Thyroid gland (tissue), 4 donors: Measurements from ENCODE around the gene CNTFR. TPM values are rescaled to one million over a fixed set of nuclear protein-coding genes. Genes with fewer than 3 reads are reported as not detected.

ENCODE experiments used
- DNase-seq, 2 donors: peaks; one replicate each; pipeline ENCODE4 v3.0.0-alpha.2; 2019
- H3K27ac ChIP-seq, 3 donors: fragments of 200-600 bp; sonication (generic); 1 replicate in 2 of 3; 2 replicates in 1 of 3; pipeline ENCODE4 v1.5.1; 2016 to 2019; ENCODE audit warnings: mild to moderate bottlenecking in 1 of 3, moderate library complexity in 1 of 3
- H3K27me3 ChIP-seq: fragments of 200-600 bp; sonication (generic); one replicate; pipeline ENCODE4 v1.5.1; 2019
- H3K36me3 ChIP-seq, 2 donors: fragments of 200-600 bp; sonication (generic); one replicate each; pipeline ENCODE4 v1.5.1; 2016 to 2019
- H3K4me1 ChIP-seq, 2 donors: fragments of 200-600 bp; sonication (generic); one replicate each; pipeline ENCODE4 v1.5.1; 2017 to 2019
- H3K4me3 ChIP-seq, 3 donors: fragments of 200-600 bp; sonication (generic); replicated peaks in 1 of 3; 1 replicate in 2 of 3; 2 replicates in 1 of 3; pipeline ENCODE4 v1.5.1; 2016; ENCODE audit warnings: mild to moderate bottlenecking in 1 of 3
- H3K9me3 ChIP-seq: fragments of 200-600 bp; sonication (generic); one replicate; pipeline ENCODE4 v1.5.1; 2017
- POLR2A ChIP-seq, 2 donors: fragments of 450-650 bp; IDR thresholded peaks; one replicate each; pipeline ENCODE4 v1.6.1; 2017; ENCODE audit warnings: antibody characterized with exemption in 2 of 2, mild to moderate bottlenecking in 2 of 2, moderate library complexity in 1 of 2
- WGBS, 2 donors: methylation state at CpG; one replicate each; pipeline ENCODE4 v1.1.5; 2017; 5-methylcytosine and 5-hydroxymethylcytosine counted together
- intact Hi-C: fragments of 100-400 bp; cut with DNase I; formaldehyde crosslinking; loops from one replicate; pipeline ENCODE4 v1.15.1; 2023
- total RNA-seq, 4 donors: library from RNA; depleted of rRNA; stranded (reverse); fragments of >200 nt; gene quantifications; one replicate each; pipeline ENCODE4 v1.2.3, GENCODE V29; 2016
- TF ChIP-seq, protein P1 (sequence below), 6 experiments: fragments of 200-600 bp in 3 of 6; fragments of 450-650 bp in 3 of 6; sonication (generic) in 3 of 6; IDR thresholded peaks; one replicate each; pipeline ENCODE4 v1.5.1; 2016 to 2019; ENCODE audit warnings: antibody characterized with exemption in 6 of 6, mild to moderate bottlenecking in 2 of 6, inconsistent platforms in 1 of 6, moderate library complexity in 1 of 6

Gene CNTFR
- total RNA-seq, 4 donors from 2014 or later: 8.6 to 17.3 (median 14.1) TPM

DNA sequence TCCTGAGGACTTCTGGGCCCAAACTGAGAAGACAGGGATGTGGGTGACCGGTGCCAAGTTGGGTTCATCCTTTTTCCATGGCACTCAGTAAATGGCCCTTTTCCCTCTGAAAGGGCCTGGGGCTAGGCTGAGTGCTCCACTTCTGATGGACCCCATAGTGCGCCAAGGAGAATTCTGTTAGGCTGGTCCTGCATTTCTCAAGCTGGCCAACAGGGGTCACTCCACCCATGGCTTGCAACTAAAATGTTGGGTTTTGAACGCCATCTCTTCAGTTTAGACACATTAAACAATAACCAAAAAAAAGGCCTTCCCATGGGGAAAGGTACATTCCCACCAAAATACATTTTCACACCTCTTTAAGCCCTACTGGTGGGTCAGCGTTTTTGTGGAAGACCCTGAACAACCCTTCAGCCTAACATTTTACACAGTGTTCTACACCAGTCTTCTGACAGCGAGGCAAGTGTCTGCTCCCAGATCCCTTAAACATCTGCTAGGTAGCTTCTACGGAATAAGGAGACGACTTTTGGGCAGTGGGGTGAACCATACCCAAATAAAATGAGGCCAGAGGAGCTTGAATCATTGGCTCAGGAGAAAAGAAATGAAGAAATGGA lies 27.3 kb downstream of the CNTFR start:
- intact Hi-C loops: no loop called here
- Histone ChIP-seq H3K27me3 (no peaks in the 10 kb centered on the region), H3K9me3 (no peaks in the 10 kb centered on the region), H3K4me3 (no peak overlapping the region), H3K4me1 (peaks cover 0 to 10% of the 10 kb centered on the region in 2 donors), H3K36me3 (no peaks in the 10 kb centered on the region), H3K27ac (no peak overlapping the region)
- WGBS, 2 donors: 84 to 85% methylated on average over 7 of the region's 7 CpGs
- DNase-seq: no peak
- TF ChIP-seq, protein P1, sequence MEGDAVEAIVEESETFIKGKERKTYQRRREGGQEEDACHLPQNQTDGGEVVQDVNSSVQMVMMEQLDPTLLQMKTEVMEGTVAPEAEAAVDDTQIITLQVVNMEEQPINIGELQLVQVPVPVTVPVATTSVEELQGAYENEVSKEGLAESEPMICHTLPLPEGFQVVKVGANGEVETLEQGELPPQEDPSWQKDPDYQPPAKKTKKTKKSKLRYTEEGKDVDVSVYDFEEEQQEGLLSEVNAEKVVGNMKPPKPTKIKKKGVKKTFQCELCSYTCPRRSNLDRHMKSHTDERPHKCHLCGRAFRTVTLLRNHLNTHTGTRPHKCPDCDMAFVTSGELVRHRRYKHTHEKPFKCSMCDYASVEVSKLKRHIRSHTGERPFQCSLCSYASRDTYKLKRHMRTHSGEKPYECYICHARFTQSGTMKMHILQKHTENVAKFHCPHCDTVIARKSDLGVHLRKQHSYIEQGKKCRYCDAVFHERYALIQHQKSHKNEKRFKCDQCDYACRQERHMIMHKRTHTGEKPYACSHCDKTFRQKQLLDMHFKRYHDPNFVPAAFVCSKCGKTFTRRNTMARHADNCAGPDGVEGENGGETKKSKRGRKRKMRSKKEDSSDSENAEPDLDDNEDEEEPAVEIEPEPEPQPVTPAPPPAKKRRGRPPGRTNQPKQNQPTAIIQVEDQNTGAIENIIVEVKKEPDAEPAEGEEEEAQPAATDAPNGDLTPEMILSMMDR (IDR thresholded peaks at IDR 0.05): peak in 1 of 6 experiments; percentile 25
- no peak for TF ChIP-seq POLR2A (IDR thresholded peaks at IDR 0.05)

DNA sequence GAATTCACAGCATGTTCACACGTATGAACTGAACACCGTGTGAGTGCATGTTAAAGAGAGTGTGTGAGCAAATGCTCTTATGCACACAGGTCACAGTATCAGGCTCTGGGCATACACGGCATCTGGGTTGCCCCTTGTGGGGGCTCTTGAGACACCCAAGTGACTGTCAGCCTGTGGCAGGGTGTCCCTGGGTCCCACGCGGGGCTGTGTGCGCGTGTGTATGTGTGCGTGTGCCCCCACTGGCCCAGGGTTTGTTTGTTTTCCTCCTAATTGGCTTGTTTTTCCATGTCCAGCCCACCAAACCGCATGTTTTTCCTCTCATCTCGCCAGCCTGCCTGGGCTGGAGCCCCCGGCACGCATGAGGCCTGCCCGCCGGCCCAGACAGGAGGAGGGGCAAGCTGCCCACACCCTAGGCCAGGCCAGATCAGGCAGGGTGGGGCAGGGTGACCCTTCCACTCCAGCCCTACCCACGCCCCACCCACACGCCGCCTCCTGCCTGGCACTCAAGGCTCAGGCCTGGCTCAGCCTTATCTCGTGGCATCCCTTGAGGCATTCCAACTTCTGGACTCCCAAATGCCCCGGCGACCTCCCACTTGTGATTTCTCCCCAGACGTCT lies 28.8 kb downstream of the CNTFR start:
- Histone ChIP-seq H3K4me3 (no peak overlapping the region), H3K27ac (no peak overlapping the region), H3K4me1 (peaks cover 0 to 10% of the 10 kb centered on the region in 2 donors), H3K9me3 (no peaks in the 10 kb centered on the region), H3K36me3 (no peaks in the 10 kb centered on the region), H3K27me3 (no peaks in the 10 kb centered on the region)
- TF ChIP-seq POLR2A (IDR thresholded peaks at IDR 0.05): no peak
- TF ChIP-seq, protein P1 (IDR thresholded peaks at IDR 0.05): no peak
- no peak for DNase-seq
- intact Hi-C loops: no loop called here
- WGBS, 2 donors: 61 to 63% methylated on average over 15 to 21 of the region's 21 CpGs

DNA sequence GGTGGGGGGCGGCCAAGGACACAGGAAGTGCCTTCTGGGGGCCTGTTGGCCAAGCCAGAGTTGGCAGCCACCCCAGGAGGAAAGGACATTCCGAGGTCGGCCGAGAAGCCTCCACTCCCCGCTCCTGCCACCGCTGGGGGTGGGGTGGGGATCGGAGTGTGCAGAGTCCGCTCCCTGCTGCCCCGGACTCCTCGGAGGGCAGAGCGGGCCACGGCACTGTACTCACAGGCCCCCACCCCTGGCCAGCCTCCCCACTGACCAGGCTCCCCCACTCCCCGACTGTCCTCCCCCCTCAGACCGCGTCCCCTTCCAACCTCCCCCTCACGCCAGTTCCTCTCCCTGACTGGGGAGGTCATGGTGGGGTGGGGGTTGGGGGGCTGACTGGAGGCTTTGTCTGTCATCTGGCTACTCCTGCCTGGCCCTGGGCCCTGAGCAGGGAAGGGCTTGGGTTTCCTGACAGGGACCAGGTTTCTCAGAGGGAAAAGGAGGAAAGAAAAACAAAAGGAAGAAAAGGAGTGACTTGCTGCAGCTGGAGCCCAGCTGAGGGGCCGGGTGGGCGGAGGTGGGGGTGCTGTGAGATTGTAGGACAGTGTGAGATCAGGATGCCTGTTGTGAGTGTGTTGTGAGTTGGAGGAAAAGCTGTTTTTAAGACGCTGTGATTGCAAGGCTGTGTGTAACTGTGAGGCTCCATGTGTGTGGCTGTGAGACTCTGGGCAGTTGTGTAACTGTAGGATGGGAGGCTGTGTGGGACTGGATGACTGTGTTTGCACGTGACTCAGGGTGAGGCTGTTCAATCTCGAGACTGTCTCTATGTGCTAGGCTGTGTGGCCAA lies 29.7 kb downstream of the CNTFR start:
- no peaks in the 10 kb centered on the region for H3K27me3 ChIP-seq
- DNase-seq: no peak
- 22 to 27% methylated on average over 8 to 9 of the region's 21 CpGs for WGBS, 2 donors
- intact Hi-C loops: no loop called here
- H3K4me1 ChIP-seq: peaks cover 0 to 10% of the 10 kb centered on the region in 2 donors
- no peak overlapping the region for H3K4me3 ChIP-seq
- no peak overlapping the region for H3K27ac ChIP-seq
- no peaks in the 10 kb centered on the region for H3K36me3 ChIP-seq
- no peaks in the 10 kb centered on the region for H3K9me3 ChIP-seq
- no peak for TF ChIP-seq POLR2A (IDR thresholded peaks at IDR 0.05)
- TF ChIP-seq, protein P1 (IDR thresholded peaks at IDR 0.05): no peak

DNA sequence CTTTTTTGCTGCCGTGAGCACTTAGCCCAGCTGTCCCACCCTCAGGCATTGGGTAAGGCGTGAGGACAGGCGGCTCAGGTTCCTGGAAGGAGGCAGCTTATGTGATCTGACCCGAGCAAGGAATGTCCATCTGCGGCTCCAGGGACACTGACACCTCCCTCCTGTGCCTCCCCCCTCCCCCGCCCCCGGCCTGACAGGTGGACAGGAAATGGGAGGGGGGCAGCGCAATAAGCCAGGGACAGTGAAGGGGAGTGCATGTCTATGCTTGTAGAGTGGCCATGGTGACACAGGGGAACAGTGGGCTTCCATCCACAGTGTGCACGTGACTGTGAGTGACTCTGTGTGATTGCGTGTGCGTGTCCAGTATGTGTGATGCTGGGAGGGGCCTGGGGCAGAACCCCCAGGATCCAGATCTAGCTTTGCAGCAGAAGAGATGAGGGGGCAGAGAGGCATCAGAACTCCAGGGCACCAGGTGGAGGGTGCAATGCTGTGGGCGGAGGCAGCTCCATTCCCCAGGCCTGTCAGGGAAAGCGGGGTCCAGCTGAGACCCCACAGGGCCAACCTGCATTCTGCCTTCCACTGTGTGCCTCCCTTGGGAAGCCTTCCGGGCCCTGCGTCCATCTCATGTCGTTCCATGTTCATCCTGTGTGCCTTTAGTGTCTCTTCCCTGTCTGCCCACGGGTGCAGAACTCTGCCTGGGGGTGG lies 30.5 kb downstream of the CNTFR start:
- no peaks in the 10 kb centered on the region for H3K9me3 ChIP-seq
- DNase-seq: no peak
- 57 to 72% methylated on average over 10 to 11 of the region's 17 CpGs for WGBS, 2 donors
- TF ChIP-seq, protein P1 (IDR thresholded peaks at IDR 0.05): no peak
- no peak for TF ChIP-seq POLR2A (IDR thresholded peaks at IDR 0.05)
- no peak overlapping the region for H3K4me3 ChIP-seq
- H3K4me1 ChIP-seq: peaks cover 0 to 10% of the 10 kb centered on the region in 2 donors
- no peak overlapping the region for H3K27ac ChIP-seq
- intact Hi-C loops: no loop called here
- no peaks in the 10 kb centered on the region for H3K36me3 ChIP-seq
- no peaks in the 10 kb centered on the region for H3K27me3 ChIP-seq
